Cardiac septum (tissue), 1 donor: ENCODE measurements around the gene F12. TPM values are rescaled to one million over a fixed set of nuclear protein-coding genes. Genes with fewer than 3 reads are reported as not detected.
"Not testable (repeated sequence)": the region's sequence is repeated elsewhere in the genome, so short reads cannot be mapped to it uniquely, and the experiment has no call there.

Source experiments
- DNase-seq: peaks from one replicate; pipeline ENCODE4 v3.0.0-alpha.2; 2020; ENCODE audit warnings: low spot score
- intact Hi-C: fragments of 100-400 bp; cut with DNase I; formaldehyde crosslinking; loops from one replicate; pipeline ENCODE4 v1.14.0; 2022
- total RNA-seq: library from RNA; stranded (reverse); fragmentation: NEBNext Ultra II Directional; extraction: Animal tissue kit (Norgen Biotek cat#: 25700); gene quantifications from one replicate; pipeline ENCODE4 v1.2.1, GENCODE V29; 2021
- donor health status: DM: no; HTN: no; CAD: no.

The F12 gene
- total RNA-seq, 1 donor from 2014 or later, result not detected

DNA sequence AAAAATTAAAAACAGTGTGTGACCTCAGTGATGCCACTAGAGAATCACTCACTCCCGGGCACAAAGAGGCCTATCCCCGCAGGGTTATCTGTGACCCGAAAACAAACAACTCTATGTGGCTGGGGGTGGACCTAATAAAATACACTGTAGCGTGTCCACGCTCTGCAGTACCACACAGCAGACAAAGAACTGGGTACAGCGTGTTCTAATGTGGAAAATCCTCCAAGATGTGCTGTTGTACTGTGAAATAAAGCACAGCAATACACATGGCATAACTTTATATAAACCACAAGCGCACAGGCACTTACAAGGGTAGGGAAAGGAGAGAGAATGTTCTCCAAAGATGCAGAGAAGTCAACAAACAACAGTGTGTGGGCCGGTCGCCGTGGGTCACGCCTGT lies 33.3 kb downstream of the F12 start:
- no peak for DNase-seq
- intact Hi-C loops, result no loop called here

DNA sequence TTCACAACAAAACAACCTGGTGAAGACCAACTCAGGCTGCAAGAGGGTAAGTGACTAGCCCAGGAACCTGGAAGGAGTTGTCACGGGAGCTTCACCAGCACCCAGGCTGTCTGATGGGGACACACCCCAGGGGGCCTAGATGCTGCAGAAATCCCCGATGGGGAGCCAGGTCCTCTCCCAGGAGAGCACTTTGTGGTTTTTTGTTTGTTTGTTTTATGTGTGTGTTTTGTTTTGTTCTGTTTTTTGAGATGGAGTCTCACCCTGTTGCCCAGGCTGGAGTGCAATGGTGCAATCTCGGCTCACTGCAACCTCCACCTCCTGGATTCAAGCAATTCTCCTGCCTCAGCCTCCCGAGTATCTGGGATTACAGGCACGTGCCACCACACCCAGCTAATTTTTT lies 33.8 kb downstream of the F12 start:
- intact Hi-C loops, DNase-seq: not testable (repeated sequence)

DNA sequence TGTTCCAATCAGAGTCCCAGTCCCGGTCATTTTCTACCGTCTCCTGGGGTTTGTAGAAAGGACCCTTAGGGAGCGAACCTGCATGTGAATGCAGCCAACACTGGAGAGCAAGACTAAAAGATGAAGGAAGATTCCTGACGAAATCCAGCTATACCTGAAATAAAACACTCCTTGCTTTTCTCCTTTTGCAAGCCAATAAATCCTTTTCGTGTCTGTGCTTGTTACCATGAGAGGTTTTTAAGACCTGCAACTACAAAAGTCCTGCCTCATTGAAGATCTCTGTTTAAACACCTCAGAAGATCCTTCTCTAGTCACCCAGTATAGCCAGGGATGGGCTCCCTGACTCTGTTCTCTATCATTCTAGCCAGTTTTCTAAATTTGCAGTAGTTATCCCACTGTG lies 35.2 kb downstream of the F12 start:
- intact Hi-C loops, result no loop called here

DNA sequence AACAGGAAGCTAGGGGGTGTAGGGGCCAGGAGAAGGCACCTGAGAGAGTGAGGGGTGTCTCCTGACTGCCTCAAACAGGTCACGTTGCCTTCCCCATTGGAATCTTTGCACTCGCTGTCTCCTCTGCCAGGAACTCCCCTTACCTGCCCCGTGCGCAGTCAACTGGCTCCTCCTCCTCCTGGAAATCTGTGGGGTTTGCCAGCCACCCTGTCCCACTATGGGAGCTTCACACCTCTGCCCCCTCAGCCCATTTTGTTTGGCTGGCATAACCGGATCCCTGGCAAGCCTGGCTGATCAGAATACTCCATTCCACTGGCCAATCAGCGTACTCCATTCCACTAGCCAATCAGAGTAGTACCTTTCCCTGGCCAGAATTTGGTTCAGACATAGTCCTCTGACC lies 35.6 kb downstream of the F12 start:
- intact Hi-C loops, result no loop called here
- no peak for DNase-seq

More for the DNA sequence above, 35.2 kb downstream of the F12 start:
- no peak for DNase-seq

DNA sequence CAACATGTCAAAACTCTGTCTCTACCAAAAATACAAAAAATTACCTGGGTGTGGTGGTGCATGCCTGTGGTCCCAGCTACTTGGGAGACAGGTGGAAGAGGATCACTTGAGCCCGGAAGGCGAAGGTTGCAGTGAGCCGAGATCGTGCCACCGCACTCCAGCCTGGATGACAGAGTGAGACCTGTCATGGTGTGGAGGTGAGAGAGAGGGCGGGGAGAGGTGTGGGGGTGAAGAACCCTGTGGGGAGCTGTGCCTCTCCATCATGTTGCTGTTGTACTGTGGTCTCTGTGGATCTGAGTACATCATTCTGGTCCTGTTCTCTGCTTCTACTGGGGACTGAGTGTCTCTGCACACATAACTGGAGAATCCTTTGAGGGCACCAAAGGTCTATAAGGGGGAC lies 36.5 kb downstream of the F12 start:
- DNase-seq, result no peak
- intact Hi-C loops, result no loop called here

DNA sequence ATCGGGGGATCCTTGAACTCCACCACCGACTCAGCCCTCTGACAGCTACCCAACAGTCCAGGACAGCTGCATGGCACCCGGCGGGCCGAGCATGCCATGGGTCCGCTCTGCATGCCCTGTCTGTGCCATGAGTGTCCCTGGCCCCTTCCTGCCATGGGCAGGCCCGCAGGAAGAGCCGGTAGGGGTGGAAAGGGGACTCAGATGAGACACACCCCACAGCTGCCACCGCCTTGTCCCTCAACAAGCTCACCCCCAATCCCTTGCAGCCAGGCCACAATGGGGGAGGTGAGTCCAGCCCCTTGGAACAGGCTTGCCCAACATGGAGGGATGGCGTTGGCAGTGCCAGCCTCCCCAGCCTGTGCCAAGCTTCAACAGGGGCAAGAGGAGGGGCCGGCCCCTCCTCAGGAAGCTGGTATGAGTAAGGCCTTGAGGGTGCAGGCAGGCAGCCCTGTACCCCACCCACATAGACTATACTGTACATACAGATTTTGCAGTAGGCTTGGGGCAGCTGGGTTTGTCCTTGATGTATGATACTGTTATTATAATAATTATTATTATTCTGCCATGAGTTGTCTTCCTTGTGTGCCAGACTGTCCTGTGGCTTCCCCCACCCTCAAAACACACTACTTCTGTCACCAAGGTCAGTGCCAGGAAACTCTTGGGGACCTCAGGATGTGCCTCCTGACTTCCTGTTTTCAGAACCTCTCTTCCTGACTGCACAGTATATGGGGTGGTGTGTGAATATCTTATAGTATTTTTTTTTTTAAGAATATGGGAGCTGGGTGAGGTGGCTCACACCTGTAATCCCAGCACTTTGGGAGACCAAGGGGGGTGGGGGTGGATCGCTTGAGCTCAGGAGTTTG lies 37.1 kb downstream of the F12 start:
- no peak for DNase-seq
- intact Hi-C loops, result no loop called here

DNA sequence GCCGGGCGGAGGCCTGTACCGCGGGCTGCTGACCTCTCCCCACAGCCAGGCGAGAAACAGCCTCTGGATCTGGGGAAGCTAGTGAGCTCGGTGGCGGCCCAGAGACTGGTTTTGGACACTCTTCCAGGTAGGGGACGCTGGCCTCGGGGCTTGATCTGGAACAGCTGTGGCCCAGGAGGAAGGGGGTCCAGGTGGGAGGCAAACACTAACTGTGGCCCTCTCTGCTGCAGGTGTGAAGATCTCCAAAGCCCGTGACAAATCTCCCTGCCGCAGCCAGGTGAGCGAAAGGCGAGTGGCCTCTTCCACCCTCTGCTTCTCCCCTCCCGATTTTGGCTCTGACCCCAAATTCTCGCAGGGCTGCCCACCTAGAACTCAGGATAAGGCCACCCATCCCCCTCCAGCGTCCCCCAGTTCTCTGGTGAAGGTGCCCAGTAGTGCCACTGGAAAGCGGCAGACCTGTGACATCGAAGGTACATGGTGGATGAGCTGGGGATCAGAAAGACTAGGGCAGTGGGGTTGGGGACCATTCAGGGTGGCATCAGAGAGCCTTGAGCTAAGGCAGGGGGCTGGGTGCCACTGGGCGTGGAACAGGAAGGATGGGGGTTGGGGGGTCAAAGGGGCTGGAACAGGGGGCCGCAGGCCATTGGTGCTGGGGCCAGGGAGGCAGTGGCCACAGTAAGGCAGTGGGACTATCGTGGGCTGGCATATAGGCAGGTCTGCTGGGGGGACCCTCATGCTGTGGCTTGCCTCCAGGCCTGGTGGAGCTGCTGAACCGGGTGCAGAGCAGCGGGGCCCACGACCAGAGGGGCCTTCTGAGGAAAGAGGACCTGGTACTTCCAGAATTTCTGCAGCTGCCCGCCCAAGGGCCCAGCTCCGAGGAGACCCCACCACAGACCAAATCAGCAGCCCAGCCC lies 38.0 kb downstream of the F12 start:
- DNase-seq, result no peak
- intact Hi-C loops, result no loop called here

DNA sequence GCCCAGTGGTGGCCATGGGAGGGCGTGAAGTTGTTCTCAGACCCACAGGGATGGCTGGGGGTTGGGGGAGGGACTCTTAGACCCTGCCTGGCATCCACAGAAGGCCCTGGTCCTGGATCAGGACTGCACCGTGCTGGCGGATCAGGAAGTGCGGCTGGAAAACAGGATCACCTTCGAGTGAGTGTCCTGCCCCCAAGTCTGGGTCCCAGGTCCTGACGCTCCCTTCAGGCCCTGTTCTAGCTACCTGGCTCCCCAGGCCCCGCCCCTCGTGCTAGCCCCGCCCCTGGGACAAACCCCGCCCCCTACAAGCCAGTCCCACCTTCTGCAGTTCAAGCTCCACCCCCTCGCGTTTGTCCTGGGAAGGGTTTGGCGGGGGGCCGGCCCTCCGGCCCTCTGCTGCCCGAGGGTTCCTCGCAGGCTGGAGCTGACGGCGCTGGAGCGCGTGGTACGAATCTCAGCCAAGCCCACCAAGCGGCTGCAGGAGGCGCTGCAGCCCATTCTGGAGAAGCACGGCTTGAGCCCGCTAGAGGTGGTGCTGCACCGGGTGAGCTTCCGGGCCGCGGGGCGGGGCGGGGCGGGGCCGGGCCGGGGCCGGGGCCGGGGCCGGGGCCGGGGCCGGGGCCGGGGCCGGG lies 38.8 kb downstream of the F12 start:
- intact Hi-C loops, result no loop called here
- peak; percentile 85 for DNase-seq

DNA sequence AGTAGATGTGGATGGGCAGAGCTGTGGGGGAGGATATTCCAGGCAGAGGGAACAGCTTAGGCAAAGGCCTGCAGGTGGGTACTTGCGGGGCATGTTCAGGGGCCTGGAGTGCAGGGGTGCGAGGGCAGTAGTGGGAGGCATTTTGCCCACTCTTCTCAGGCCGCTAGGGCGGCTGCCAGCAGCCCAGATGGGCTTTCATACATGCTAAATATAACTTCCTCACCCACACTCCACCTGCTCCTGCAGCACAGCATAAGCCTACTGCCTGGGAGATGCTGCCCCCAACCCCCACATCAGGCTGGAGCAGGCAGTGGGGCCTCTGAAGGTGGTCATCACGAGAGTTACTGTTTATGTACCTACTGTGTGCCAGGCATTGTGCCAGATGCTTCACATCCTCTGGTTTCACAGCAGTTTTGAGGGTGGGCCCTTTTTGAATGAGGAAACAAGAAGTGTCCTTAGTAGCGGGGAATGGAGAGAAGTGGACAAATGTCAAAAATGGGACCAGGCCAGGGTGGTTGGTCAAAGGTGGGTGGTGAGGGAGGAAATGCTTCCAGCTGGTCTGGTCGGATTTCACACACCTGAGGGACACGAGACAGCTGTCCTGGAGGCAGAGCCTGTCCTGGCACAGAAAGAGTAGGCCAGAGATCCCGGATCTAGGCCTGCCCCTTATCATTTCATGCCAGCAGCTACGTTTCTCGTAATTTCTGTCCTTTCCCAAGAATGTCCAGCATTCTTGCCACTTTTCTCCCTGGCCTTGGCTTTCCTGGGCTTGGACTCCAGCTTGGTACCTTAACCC lies 39.5 kb downstream of the F12 start:
- intact Hi-C loops, result loop anchor here (5.0 kb wide), 1 partner anchor 53 kb away; no protein-coding TSS in a partner anchor

DNA sequence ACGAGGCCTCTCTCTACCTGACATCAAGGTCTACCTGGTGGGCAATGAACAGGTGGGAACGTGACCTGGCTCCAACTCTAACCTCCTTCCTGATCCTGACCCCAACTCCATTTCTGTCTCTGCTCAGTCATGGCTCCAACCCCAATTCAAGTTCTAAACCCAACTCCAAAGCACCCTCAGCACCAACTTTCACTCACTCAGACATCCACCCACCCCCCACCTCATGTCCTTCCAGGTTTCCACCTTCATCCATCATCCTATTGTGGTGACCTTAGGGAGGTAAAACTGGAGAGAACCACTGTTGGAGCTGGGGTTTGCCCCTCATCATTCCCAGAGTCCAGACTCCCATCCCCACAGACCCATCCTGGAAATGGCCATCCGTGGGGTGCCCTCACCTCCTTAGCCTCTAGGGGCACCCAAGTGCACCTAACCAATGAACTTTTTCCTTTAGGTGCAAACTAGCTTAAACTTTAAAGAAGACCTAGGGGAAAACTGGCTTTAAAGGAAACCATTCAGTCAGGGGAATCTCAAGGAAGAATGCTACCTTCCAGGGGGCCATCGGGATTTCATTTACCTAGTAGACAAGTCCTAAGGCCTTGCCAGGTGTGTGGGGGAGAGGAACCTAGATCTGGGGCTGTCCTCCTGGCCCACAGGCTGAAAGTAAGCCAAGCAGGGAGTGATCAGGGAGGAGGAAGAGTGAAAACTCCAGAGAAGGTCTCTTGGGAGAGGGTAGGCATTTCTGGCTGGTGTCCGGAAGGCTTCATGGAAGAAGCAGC lies 40.3 kb downstream of the F12 start:
- no peak for DNase-seq
- intact Hi-C loops, result loop anchor here (5.0 kb wide), 1 partner anchor 52 kb away; no protein-coding TSS in a partner anchor

More for the DNA sequence above, 39.5 kb downstream of the F12 start:
- no peak for DNase-seq

DNA sequence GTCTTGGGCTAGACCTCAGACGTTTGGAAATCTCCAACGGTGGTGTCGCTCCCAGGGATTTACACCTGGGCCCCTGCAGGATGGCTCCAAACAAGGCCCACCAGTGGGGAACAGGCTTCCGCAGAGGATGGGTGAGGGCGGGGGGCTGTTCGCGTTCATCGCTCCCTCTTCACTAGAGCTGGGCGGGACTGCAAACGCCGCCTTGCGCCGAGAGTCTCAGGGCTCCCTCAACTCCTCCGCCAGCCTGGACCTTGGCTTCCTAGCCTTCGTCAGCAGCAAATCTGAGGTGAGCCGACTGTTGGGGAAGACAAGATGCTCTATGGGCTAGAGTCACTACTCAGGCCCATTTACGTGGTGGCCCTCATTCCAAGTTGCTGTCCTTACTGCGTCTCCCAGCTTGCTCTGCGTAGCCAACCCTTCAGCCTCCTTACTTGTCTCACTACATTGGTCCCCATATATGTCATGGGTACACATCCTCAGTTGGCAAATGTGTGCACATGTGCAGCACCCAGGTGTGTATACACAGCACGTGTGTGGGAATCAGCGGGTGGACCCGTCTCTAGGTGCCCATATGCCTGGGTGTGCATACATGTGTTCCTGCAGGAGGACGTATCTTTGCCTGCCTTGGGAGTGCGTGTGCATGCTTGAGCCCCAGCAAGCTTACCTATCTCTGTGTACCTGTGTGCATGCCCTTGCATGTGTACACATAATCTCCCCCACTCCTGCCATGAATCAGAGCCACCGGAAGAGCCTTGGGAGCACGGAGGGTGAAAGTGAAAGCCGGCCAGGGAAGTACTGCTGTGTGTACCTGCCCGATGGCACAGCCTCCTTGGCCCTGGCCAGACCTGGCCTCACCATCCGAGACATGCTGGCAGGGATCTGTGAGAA lies 41.1 kb downstream of the F12 start:
- intact Hi-C loops, result loop anchor here (5.0 kb wide), 1 partner anchor 51 kb away; no protein-coding TSS in a partner anchor
- no peak for DNase-seq

DNA sequence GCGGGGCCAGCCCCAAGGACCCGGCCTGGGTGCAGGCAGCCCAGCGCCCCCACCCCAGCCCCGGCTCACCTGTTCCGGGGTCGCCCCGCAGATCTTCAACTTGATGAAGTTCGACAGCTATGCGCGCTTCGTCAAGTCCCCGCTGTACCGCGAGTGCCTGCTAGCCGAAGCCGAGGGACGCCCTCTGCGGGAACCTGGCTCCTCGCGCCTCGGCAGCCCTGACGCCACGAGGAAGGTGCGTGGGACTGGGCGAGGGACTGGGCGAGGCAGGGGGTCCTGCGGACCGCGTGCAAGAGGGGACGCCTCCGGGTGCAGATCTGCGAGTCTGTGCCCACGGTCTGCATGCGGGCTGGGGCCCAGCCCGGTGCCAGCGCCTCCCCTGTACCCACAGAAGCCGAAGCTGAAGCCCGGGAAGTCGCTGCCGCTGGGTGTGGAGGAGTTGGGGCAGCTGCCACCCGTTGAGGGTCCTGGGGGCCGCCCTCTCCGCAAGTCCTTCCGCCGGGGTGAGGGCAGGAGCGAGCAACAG lies 42.0 kb downstream of the F12 start:
- no peak for DNase-seq
- intact Hi-C loops, result loop anchor here (5.0 kb wide), 1 partner anchor 50 kb away; no protein-coding TSS in a partner anchor

DNA sequence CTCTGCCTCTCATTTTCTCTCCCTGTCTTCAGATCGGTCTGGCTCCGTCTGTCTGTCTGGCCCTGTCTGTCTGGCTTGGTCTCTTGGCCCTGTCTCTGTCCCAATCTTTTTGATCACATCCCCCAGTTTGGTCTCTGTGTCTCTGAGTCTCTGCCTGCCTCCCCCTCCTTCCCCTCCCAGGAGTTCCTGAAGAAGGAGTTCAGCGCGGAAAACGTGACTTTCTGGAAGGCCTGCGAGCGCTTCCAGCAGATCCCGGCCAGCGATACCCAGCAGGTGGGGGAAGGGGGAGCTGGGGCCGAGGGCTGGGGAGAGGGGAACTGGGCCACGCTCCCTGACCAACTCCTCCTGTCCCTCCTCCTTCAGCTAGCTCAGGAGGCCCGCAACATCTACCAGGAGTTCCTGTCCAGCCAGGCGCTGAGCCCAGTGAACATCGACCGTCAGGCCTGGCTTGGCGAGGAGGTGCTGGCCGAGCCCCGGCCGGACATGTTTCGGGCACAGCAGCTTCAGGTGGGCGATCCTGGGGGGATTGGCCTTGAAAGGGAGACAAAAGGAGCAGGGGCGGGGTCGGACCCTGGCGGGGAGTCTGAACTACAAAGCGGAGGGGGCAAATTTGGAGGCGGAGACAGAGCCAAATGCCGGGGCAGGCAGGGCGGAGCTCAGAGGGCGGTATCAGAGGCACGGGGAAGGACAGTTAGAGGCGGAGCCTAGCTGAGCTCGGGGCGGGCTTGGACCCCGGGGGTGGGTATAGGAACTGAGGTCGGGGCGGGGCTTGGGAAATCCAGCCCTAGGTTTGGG lies 42.6 kb downstream of the F12 start:
- peak; percentile 91 for DNase-seq
- intact Hi-C loops, result loop anchor here (5.0 kb wide), 1 partner anchor 49 kb away; no protein-coding TSS in a partner anchor

DNA sequence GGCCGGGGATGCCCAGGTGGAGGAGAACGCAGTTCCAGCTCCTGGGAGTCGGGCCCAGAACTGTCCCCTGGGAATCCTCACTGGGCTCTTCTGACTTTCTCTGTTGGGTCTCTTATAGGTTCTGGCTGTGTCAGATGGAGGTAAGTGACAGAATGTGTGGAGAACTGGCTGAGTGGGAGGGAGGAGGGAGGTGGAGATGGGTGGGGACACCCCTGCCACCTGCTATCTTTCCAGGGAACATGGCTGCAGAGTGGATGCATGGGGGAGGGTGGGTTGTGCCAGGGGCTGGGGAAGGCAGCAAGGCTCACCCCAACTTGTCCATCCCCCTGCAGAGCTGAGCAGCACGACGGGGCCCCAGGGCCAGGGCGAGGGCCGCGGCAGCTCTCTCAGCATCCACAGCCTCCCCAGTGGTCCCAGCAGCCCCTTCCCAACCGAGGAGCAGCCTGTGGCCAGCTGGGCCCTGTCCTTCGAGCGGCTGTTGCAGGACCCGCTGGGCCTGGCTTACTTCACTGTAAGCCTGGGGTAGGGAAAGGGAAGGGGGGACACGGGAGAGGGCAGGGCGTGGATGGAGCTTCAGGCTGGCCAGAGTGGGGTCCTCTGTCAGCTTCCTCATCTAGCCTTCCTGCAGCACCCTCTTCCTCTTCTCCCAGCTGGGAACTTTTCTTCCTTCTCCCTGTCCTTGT lies 43.4 kb downstream of the F12 start:
- intact Hi-C loops, result loop anchor here (5.0 kb wide), 1 partner anchor 49 kb away; no protein-coding TSS in a partner anchor
- DNase-seq, result no peak

DNA sequence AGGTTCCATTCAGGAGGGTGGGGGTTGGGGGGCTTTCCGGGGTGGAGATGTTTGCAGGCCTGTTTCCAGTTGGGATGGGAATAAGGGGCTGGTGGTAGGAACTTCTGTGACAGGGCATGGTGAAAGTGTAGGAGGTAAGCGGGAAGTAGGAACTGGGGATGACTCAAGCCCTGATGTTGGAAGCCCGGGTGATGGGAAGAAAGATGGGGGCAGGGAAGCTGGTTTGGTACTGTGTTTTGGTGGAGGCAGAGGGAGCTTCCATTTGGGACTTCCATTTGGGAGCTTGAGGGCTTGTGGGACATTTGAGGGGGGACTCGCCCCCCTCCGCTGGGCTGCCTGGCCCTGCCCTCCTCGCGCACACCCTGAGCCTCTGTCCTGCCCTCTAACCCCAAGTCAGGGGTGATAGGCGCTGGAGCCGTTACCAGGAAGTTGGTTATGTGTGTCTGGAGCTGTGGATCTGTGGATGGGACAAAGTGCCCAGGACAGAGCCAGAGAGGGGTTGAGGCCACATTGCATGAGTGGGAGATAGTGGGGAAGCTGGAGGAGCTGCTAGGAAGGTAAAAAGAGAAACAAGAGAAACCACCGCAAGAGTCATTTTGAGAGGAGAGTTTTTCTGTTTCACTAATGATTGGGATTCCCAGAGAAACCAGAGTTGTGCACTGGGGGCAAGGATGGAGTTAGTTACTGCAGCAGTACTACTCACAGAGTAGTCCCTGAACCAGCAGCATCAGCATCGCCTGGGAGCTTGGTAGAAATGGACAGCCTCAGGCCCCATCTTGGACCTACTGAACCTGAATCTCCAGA lies 45.0 kb downstream of the F12 start:
- intact Hi-C loops, result no loop called here
- no peak for DNase-seq
